GM13977 (cell line): ENCODE results near the gene SFT2D3.

Source experiments
- DNase-seq: peaks from one replicate; pipeline ENCODE4 v3.0.0; 2012; ENCODE audit warnings: low spot score
- in situ Hi-C: fragments of 300-500 bp; cut with MboI; formaldehyde crosslinking; loops from one replicate; pipeline ENCODE4 v1.12.0; 2022; ENCODE audit warnings: low sequenced_read_pairs, low pct_unique_long_range_greater_than_20kb, mixed read lengths, inconsistent platforms; ENCODE audit not compliant: unreplicated experiment
- TF ChIP-seq, protein P1 (sequence below): IDR thresholded peaks from 2 replicates; pipeline ENCODE4 v1.5.1; 2012; ENCODE audit warnings: mild to moderate bottlenecking, control low read depth; ENCODE audit not compliant: insufficient read depth; ENCODE audit errors: extremely low read depth, missing control alignments

SFT2D3 gene

DNA sequence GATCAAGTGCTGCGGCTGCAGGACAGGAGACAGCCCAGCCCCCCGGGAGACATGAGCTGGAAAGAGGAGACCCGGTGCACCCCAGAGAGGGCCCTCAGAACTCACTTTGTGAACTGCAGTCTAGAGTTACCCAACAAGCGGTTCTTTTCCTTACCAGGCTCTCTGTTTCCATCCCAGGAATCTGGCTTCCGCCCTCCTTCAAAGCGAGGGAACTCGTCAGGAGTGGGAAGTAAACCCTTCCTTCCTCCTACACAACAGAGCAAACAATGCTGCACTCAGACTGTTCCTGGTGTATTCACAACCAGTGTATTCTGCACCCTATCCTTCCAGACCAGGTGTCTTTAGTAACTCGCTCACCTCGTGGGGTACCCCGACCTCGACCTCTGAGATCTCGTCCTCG, 8.0 kb downstream of the SFT2D3 start:
- DNase-seq: no peak
- in situ Hi-C loops: no loop called here
- TF ChIP-seq, protein P1, sequence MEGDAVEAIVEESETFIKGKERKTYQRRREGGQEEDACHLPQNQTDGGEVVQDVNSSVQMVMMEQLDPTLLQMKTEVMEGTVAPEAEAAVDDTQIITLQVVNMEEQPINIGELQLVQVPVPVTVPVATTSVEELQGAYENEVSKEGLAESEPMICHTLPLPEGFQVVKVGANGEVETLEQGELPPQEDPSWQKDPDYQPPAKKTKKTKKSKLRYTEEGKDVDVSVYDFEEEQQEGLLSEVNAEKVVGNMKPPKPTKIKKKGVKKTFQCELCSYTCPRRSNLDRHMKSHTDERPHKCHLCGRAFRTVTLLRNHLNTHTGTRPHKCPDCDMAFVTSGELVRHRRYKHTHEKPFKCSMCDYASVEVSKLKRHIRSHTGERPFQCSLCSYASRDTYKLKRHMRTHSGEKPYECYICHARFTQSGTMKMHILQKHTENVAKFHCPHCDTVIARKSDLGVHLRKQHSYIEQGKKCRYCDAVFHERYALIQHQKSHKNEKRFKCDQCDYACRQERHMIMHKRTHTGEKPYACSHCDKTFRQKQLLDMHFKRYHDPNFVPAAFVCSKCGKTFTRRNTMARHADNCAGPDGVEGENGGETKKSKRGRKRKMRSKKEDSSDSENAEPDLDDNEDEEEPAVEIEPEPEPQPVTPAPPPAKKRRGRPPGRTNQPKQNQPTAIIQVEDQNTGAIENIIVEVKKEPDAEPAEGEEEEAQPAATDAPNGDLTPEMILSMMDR: no peak

GRCh38 chr2:127712999-127713398, 11.7 kb downstream of the SFT2D3 start:
- in situ Hi-C loops: no loop called here
- DNase-seq: no peak
- TF ChIP-seq, protein P1: no peak

GRCh38 chr2:127713562-127713961, 12.3 kb downstream of the SFT2D3 start:
- in situ Hi-C loops: no loop called here
- no peak for DNase-seq
- TF ChIP-seq, protein P1: no peak

DNA sequence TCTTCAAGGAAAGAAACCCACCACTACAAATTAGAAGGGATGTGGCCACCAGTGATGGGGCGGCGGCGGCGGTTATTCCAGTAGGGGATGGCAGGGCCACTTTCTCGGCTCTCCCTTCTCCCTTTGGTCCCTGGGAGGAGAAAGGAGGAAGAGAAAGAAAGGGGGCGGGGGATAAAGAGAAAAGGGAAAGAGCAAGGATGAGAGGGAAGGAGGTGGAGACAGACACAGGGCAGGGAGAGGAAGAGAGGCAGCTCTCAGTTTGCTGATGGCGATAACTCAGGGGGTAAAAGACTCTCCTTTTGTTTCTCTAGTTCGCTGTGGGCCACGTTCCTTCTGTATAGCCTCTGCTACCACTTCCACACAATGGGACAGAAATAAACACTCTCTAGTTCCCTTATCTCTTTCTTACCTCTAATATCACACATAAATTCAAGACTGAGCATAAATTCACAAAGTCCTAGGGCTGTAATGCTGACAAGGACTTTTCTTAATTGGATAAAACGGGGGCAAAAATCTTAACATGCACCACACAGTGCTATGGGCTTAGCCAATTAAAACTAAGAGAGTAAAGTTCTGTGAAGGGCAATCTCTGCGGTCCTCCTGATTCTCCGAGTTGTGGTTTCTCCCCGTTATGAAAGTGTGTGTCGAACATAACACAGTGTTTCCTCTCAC, 14.6 kb downstream of the SFT2D3 start:
- TF ChIP-seq, protein P1: no peak
- no peak for DNase-seq
- in situ Hi-C loops: no loop called here

GRCh38 chr2:127718271-127718670, 17.0 kb downstream of the SFT2D3 start:
- in situ Hi-C loops: no loop called here
- TF ChIP-seq, protein P1: no peak
- DNase-seq: no peak

DNA sequence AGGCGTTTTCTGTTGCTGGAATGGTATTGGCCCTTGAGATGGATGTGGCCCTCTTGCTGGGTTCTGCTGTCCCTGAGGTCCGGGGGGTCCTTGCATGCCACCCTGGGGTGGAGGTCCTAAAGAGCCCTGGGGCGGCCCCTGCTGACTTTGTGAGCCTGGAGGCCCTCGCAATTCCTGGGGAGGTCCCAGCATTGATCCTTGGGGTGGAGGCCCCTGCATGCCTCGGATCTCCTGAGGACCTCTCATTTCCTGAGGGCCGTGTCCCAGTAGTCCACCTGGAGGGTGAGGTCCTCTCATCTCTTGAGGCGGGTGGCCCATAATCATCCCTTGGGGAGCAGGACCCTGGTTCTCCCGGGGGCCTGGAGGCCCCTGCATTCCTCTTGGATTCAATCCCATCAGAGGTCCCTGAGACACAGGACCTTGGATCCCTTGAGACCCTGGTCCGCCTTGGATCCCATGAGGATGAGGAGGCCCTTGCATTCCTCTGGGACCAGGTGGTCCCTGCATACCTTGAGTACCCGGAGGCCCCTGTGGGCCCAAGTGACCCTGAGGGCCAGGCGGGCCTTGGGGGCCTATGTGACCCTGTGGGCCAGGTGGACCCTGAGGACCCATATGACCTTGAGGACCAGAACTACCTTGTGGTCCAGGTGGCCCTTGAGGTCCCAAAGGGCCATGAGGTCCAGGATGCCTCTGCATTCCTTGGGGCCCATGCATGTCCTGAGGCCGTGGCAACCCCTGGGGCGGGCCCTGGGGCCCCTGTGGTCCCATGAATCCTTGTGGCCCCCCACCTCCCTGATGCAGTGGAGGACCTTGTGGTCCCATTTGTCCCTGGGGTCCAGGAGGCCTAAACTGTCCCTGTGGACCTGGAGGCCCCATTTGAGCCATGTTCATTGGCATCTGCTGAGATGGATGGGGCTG, 18.3 kb downstream of the SFT2D3 start:
- in situ Hi-C loops: no loop called here
- DNase-seq: no peak

More for the DNA sequence above, 18.3 kb downstream of the SFT2D3 start:
- TF ChIP-seq, protein P1: no peak
